ENCODE results near the gene NEU2. TPM values are rescaled to one million over a fixed set of nuclear protein-coding genes. Genes with fewer than 3 reads are reported as not detected.

NEU2 gene
- total RNA-seq, 4 donors from 2014 or later, result not detected

GRCh38 chr2:233053928-233054784, 21.7 kb downstream of the NEU2 start:
- intact Hi-C loops (cut with DNase I; ENCODE audit: low total_unique reads), result no loop called here
- no peaks in the 10 kb centered on the region for H3K4me1 ChIP-seq
- no peak overlapping the region for H3K27ac ChIP-seq
- TF ChIP-seq CTCF (IDR thresholded peaks at IDR 0.05) (peak; percentile 56 to 72 (median 68)), POLR2A (IDR thresholded peaks at IDR 0.05) (no peak)
- H3K9me3 ChIP-seq, result no peaks in the 10 kb centered on the region
- H3K4me3 ChIP-seq, result no peak overlapping the region
- H3K36me3 ChIP-seq, result no peaks in the 10 kb centered on the region
- DNase-seq, result peak in 1 of 2 donors; percentile 28
- no peaks in the 10 kb centered on the region for H3K27me3 ChIP-seq

GRCh38 chr2:233055362-233055761, 22.9 kb downstream of the NEU2 start:
- intact Hi-C loops (cut with DNase I; ENCODE audit: low total_unique reads), result no loop called here

GRCh38 chr2:233056961-233057605, 24.6 kb downstream of the NEU2 start:
- no peaks in the 10 kb centered on the region for H3K27me3 ChIP-seq
- no peaks in the 10 kb centered on the region for H3K4me1 ChIP-seq
- DNase-seq, result no peak
- no peak overlapping the region for H3K27ac ChIP-seq
- H3K4me3 ChIP-seq, result no peak overlapping the region
- intact Hi-C loops (cut with DNase I; ENCODE audit: low total_unique reads), result no loop called here
- no peaks in the 10 kb centered on the region for H3K9me3 ChIP-seq
- H3K36me3 ChIP-seq, result no peaks in the 10 kb centered on the region
- TF ChIP-seq CTCF (IDR thresholded peaks at IDR 0.05), result no peak

More at GRCh38 chr2:233055362-233055761, 22.9 kb downstream of the NEU2 start:
- Histone ChIP-seq H3K27ac (no peak overlapping the region), H3K36me3 (no peaks in the 10 kb centered on the region), H3K4me1 (no peaks in the 10 kb centered on the region), H3K9me3 (no peaks in the 10 kb centered on the region), H3K27me3 (no peaks in the 10 kb centered on the region), H3K4me3 (no peak overlapping the region)
- TF ChIP-seq POLR2A (IDR thresholded peaks at IDR 0.05) (no peak), CTCF (IDR thresholded peaks at IDR 0.05) (no peak)
- no peak for DNase-seq

- TF ChIP-seq CTCF (IDR thresholded peaks at IDR 0.05) (no peak), POLR2A (IDR thresholded peaks at IDR 0.05) (no peak)
- no peaks in the 10 kb centered on the region for H3K9me3 ChIP-seq
- H3K27me3 ChIP-seq, result no peaks in the 10 kb centered on the region
- H3K36me3 ChIP-seq, result no peaks in the 10 kb centered on the region
- intact Hi-C loops (cut with DNase I; ENCODE audit: low total_unique reads), result no loop called here
- H3K27ac ChIP-seq, result peak overlapping the region; percentile 59 to 63
- H3K4me3 ChIP-seq, result no peak overlapping the region
- no peaks in the 10 kb centered on the region for H3K4me1 ChIP-seq
- no peak for DNase-seq
Observed at GRCh38 chr2:233058717-233059546, 26.5 kb downstream of the NEU2 start.

GRCh38 chr2:233059547-233059796, 27.0 kb downstream of the NEU2 start:
- DNase-seq, result no peak
- Histone ChIP-seq H3K27me3 (no peaks in the 10 kb centered on the region), H3K4me1 (no peaks in the 10 kb centered on the region), H3K36me3 (no peaks in the 10 kb centered on the region), H3K9me3 (no peaks in the 10 kb centered on the region), H3K4me3 (no peak overlapping the region), H3K27ac (peak overlapping the region; percentile 59 to 63)
- TF ChIP-seq CTCF (IDR thresholded peaks at IDR 0.05) (no peak), POLR2A (IDR thresholded peaks at IDR 0.05) (no peak)
- intact Hi-C loops (cut with DNase I; ENCODE audit: low total_unique reads), result no loop called here

All from uterus (tissue), 4 donors.